A673 (cell line): ENCODE data around the gene PDLIM1.

Experiments used
- EZH2 ChIP-seq: fragments of 200-600 bp; sonication (generic); IDR thresholded peaks from 2 replicates; pipeline ENCODE4 v1.6.1; 2017; ENCODE audit warnings: borderline replicate concordance, low read depth, mild to moderate bottlenecking, mixed read lengths, antibody characterized with exemption, low read length; ENCODE audit not compliant: poor library complexity, severe bottlenecking
- TF ChIP-seq, protein P1 (sequence below): fragments of 300-800, 200-600 bp; sonication (generic); conservative IDR thresholded peaks from 2 replicates; pipeline ENCODE4 v1.5.1; 2017; ENCODE audit warnings: low read depth, mild to moderate bottlenecking, antibody characterized with exemption, low read length, moderate library complexity, mixed read lengths

DNA sequence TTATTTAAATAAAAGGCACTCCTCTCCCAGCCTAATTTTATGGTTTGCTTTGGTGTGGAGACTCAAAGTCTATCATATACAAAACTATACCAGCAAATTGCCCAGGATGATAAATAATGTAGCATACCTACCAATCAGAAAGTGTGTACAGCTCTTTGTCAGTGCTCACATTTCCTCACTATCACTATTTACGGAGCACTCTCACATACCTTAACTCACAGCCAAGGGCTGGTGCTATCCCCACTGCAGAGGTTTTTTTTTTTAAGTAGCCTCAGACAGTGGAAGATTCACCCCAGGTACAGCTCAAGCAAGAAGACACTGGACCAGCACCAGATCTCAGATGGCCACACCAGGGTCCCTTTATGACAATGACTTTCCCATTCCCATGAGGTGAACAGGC is 2.5 kb downstream of the PDLIM1 start:
- TF ChIP-seq, protein P1, sequence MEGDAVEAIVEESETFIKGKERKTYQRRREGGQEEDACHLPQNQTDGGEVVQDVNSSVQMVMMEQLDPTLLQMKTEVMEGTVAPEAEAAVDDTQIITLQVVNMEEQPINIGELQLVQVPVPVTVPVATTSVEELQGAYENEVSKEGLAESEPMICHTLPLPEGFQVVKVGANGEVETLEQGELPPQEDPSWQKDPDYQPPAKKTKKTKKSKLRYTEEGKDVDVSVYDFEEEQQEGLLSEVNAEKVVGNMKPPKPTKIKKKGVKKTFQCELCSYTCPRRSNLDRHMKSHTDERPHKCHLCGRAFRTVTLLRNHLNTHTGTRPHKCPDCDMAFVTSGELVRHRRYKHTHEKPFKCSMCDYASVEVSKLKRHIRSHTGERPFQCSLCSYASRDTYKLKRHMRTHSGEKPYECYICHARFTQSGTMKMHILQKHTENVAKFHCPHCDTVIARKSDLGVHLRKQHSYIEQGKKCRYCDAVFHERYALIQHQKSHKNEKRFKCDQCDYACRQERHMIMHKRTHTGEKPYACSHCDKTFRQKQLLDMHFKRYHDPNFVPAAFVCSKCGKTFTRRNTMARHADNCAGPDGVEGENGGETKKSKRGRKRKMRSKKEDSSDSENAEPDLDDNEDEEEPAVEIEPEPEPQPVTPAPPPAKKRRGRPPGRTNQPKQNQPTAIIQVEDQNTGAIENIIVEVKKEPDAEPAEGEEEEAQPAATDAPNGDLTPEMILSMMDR: no peak
- no peak for TF ChIP-seq EZH2
